Measurements from ENCODE around the gene KCTD16.

KCTD16 gene

DNA sequence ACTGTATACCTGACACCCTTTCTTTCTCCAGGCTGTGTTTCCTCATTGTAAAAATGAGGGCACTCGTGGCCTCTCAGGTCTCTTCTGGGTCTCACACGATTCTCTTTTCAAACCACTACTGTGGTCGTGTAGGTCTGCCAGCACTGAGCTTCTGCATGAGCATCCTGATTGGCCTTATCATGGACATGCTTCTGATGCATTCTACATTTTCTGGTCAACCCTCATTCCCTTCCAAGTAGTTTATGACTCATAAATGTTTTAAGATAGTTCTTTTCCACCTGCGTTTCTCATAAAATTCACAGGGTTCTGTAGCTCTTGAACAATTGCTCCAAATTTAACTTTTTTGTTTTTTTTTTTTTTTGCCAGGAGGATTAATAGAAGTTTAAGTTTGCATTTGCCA, 294.8 kb downstream of the KCTD16 start:
- no peak for ATAC-seq

DNA sequence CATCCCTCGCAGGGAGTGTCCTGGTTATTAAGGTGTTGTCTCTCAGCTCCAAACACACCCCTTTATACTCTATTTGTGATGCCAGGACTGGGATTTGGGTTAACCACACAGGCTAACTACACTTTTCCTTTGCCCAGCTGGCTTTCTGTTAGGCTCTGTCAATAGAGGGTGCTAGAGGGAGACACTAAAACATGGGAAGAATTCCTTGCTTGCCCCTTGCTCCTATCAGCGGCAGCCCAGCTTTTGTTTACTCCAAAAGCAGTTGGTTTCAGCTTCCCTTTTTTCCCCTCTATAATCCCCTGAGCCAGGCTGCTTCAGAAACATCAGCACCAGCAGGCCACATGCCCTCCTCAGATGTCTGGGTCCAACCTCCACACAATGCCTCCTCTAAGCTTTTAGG, 297.1 kb downstream of the KCTD16 start:
- ATAC-seq, result no peak

DNA sequence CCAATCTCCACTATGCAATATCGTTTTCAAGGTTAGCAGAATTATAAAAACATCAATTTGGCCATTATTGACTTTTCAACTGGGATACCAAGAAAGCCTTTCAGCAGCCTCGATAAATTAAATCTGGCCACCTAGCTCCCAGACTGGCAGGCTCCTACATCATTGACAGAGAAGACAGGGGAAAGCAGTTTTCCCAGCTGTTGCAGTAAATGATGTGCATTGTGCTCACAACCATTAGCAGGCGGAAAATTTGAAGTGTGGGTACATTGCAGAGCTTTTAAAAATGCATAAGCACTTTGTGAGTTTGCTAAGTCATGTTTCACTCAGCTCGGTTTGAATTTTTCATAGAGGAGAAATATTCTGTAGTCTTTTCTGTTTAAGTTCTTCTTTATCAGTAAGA, 297.9 kb downstream of the KCTD16 start:
- ATAC-seq, result no peak

DNA sequence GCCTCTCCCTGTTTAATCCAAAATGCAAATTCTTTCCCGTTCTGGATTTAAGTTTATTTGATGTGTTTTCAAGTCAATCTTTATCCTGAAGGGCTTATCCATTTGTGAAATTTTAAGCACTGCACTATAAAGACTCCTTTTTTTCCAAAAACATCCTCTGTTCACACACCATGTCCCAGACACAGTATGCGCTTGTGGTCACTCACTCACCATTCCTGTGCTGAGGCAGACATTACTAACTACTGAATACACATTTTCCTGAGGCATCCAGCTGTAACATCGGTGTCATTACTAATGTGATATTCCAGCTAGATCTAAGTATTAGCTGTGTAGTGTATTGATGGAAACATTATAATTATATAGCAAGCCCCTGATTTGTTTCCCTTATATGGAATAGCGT, 298.4 kb downstream of the KCTD16 start:
- no peak for ATAC-seq

DNA sequence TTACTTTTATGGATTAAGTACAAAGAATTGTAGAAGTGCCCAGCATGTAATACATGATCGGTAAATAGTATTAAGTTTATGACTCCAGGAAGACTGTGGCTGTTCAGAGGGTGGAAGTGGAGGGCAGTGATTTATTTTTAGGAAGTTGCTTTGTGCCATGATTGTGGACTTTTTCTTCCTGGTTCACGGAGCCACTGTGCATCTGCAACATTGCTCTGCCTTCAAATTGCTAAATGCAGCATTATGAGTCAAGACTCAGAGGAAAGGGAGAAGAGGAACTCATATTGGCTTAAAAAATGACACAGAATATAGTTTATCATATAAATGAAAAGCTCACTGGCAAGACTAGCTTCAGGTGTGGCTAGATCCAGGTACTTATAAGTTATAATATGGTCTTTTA, 301.5 kb downstream of the KCTD16 start:
- no peak for ATAC-seq

DNA sequence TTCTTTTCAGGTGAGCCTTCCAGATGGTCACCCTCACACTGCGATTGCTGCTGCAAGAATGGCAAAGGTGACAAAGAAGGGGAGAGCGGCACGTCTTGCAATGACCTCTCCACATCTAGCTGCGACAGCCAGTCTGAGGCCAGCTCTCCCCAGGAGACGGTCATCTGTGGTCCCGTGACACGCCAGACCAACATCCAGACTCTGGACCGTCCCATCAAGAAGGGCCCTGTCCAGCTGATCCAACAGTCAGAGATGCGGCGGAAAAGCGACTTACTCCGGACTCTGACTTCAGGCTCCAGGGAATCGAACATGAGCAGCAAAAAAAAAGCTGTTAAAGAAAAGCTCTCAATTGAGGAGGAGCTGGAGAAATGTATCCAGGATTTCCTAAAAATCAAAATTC, 303.0 kb downstream of the KCTD16 start:
- no peak for ATAC-seq

DNA sequence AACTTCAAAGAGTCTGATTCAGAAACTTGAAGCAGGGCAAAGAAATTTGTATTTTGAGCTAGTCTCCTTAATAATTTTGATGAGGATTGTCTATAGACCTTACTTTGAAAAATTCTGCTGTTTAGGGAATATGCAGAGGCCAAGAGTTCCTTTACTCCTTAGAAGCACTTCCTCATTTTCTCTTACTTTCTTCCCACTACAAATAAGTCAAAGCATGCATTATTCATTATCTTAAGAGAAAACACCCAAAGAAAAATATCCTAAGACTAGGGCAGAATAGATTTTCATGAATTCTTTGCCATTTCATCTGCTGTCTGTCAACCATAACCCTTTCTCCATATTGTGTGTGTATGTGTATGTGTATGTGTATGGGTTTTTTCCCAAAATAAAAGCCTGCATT, 307.9 kb downstream of the KCTD16 start:
- no peak for ATAC-seq

DNA sequence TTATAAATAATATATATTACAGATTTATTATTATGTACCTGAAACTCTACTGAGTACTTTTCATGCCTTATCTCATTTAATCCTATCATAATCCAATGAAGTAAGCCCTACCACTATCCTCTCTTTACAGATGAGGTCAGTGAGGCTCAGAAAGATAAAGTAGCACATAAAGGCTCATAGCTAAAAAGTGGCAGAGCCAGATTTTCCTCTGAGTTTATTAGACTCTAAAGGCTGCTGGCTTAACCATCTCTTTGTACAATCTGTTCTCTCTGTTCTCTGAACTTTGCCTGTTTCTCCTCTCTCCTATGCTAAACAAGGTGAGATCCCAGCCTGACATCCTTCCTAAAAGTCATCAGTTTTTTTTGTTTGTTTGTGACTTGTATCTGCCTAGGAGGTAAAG, 311.2 kb downstream of the KCTD16 start:
- no peak for ATAC-seq

DNA sequence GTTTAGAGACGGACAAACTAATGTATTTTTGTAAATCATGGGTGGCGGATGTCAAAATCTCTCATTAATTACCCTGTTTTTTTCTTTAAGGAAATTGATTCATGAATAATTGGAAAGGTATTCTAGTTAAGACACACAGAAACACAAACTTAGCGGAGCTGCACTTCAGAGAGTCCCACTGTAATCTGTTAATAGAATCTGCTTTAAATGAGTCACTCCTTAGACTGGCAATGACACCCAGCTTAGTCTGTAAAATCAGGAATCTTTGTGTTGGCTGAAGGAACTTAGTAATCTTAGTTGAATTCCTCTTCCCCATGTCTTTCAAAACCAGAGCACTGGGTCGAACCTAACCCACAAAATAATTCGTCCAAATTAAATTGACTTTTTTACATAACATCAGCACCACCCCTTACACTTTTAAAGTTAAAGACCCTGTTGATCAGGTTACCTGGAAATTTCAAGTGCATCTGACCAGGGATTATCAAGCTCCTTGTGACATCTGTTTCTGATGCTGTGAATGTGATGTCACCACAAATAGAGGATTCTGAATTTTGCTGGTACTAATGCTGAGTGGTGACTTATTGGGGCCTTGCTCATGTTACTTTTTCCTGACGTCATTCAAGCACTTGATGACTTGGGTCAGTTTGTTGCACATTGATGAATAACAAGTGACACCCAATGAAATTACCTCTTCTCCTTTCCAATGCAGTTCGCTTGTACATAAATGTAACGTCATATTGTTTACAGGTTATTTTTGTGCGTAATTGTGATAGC, 313.6 kb downstream of the KCTD16 start:
- no peak for ATAC-seq

DNA sequence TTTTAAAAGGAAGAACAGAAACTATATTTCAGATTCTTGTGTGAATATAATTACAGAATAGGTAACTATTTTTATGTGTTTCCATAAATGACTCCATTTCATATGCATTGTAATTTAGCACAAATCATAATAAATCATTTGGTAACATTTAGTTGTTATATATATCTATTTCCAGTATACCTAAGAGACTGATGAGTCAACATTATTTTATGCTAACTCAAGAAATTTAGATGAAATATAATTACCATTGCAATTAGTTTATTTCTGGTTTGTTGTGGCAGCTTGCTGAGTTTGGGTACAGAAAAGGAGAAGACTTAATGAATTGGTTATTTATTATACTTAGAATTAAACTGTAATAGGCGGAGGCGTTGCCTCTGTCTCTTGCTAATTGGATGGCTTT, 314.9 kb downstream of the KCTD16 start:
- no peak for ATAC-seq

DNA sequence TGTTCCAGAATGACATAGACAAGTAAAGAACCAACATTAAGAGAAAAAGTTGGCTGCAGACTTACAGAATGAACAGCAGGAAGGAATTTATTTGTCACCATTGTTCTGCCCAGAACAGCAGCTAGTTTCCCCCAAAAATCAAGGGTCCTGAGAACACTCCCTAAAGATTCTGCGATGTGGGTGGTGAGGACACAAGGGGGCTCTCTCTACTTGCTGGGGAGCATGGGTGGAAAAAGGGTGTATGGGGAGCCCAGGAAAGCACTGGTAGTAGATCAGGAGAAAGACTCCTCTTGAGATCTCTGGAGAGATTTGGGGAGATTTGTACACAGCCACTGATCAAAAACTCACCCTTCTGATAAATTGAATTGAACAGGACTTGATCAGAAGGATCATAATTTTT, 316.5 kb downstream of the KCTD16 start:
- no peak for ATAC-seq

DNA sequence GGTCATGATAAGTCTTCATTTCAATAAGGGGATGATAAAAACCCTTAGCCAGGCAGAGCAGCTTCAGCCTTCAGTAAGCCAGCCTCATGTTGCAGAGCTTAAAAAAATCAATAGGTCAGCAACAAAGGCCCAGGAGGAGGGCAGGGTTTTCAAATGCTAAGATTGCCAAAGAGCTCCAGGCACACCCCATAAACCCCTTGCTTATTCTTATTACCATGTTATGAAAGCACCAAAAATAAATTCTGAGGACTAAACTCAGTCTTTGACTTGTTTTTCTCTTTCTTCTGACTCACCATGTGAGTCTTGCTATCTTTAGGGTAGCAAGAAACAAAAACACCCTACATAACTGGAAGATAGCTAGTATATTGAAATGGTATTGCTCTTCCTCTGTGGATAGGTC, 317.1 kb downstream of the KCTD16 start:
- ATAC-seq, result no peak

DNA sequence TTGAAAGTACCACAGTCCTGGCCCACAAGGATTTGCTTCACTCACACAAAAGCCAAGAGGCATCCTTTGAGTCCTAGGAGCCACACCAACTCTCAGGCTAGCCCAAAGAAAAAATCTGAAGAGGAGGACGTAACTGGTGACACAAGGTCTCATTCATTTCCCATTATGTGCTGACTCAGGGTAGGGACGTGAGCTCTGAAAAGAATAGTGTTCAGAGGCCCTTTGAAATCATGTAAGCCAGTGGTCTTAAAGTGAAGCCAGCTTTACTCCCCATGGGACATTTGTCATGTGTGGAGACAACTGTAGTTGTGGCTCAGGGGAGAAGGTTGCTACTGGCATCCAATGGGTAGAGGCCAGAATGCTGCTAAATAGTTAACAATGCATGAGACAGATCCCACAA, 332.4 kb downstream of the KCTD16 start:
- ATAC-seq, result no peak

DNA sequence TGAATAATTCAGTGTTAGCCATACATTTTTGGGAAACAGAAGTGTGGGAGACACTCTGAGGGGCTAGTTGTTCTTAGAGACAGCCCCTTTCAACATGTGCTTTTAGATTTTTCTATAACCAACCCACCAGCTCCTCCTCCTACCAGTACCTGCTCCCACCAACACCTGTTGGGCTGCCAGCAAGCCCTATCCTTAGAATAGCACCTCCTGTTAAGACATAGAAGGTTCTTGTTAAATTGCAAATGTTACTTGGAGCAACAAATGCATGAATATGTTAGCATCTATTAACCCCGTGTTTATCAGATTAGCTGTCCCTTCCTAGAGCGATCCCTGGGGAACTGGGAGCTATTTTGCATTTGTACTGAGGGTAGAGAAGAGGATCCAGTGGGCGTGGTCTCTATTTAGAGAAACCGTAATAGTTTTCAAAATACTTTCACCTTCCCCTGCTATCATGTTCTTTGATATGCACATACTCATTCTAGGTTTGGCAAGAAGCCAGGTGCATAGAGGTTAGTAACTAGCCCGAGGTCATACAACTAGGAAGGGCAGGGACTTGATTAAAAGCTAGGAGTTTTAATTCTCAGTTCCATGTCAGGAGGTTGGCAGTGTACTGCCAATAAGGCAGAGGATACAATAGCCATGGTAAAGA, 334.4 kb downstream of the KCTD16 start:
- no peak for ATAC-seq

DNA sequence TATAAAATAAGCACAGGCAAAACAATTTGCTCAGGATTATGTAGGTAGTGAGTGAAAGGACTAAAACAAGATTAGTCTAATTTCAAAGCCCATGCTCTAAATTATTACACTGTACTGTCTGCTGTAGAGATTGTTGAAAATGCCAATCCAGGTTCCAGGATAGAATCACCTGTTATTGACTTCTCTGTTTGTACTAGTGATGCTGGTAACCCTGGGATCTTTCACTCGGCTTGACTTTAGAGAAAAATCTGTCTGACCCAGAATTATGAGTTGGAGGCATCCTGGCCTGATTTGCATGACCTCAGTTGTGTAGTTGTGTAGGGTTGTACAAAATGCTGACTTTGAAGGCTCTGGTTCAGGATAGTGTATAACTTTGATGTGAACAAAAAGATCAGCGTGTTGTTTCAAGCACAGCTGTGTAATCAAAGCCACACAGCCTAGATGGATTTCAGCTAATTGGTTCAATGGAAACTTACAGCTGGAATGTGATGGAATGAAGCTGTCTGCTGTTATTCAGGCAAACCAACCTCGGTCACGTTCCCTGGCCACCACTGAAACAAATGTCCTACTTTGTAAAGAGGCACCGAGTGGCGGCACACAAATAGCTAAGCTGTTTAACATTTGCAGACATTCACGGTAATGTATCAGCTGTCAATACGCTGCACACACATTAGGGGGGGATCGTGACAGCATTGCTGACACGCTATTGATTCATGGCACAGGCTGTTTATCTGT, 340.3 kb downstream of the KCTD16 start:
- ATAC-seq, result no peak

DNA sequence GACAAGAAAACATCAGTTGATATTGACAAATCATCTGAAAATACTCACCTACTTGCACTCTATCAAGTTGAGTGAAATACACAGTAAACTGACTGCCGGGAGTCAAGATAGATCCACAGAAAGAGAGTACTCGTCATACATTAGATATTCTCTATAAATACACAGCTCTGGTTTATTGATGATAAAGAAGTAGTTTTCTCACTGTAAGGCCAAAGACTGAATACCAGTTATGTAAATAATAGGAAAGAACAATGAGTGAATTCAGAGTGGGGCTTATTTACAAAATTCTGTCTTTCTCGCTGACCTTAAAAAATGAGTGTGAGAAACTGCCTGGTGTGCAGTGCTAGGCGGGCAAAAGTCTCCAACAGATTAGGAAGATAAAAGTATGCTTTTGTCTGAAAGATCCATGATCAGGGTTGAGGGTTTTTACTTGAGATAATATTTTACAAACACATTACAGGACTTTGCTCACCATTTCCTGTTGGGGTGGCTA, 341.0 kb downstream of the KCTD16 start:
- ATAC-seq, result no peak

DNA sequence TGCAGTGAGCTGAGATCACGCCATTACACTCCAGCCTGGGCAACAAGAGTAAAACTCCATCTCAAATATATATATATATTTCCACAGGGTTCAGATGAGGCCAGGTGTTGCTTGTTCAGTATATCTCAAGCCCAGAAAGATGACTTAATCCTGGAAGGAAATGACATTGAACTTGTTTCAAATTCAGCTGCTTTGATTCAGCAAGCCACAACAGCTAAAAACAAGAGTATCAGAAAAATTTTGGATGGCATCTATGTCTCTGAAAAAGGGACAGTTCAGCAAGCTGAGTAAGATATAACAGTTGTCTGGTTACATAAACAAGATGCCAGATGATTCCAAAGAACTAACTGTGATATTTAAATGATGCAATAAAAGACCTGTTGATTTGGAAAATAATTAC, 352.0 kb downstream of the KCTD16 start:
- no peak for ATAC-seq

DNA sequence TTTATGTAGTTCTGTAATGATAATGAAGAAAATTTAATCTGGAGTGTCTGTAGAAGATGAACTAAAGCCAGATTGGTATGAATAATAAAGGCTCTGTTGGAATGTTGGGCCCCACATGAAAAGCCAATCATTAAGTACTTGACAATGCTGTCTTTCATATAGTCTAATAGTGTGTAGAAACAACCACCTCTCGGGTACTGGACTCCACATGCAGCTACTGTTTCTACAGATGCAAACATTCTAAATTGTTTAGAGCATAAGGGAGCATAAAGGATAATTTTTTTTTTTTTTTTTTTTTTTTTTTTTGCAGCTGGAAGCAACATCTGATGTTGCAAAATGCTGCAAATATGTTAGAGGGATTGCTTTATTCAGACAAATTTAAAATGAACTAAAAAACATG, 354.3 kb downstream of the KCTD16 start:
- ATAC-seq, result no peak

DNA sequence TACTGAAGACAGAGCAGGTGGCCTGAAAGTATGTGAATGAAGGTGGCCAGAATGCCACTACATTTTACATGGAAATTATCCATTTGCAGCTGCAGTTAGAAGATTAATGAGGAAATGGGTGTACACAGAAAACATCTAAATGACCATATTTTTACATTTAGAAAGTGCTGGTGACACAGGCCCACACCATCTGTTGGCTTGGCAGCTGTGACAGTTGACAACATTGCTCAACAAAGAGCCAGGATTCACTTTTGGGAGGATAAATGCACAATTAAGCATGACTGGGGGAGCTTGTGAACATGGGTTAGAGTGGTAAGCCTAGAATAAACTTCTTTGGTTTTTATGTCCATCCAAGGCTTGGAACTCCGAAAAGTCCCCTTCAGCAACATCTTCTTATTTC, 360.5 kb downstream of the KCTD16 start:
- no peak for ATAC-seq
